OCI-LY1 (cell line): ENCODE results near the gene ZFYVE9.

Source experiments
- H2AFZ ChIP-seq: fragments of 200-600 bp; sonication (generic), shearing (Covaris generic); 2 replicates; pipeline ENCODE4 v1.6.0; 2014; ENCODE audit warnings: antibody characterized with exemption, mild to moderate bottlenecking, low read length
- H3F3A ChIP-seq: fragments of 200-600 bp; sonication (generic), shearing (Covaris generic); 2 replicates; pipeline ENCODE4 v1.6.0; 2014; ENCODE audit warnings: mild to moderate bottlenecking, antibody characterized with exemption, low read length, moderate library complexity; ENCODE audit not compliant: insufficient read depth
- H3K27ac ChIP-seq: fragments of 200-600 bp; sonication (generic); 2 replicates; pipeline ENCODE4 v1.5.1; 2014; ENCODE audit warnings: low read length, mixed run types, mild to moderate bottlenecking, low read depth; ENCODE audit not compliant: poor library complexity, severe bottlenecking
- H3K27me3 ChIP-seq: fragments of 200-600 bp; sonication (generic); 2 replicates; pipeline ENCODE4 v1.6.0; 2014; ENCODE audit warnings: antibody characterized with exemption, mild to moderate bottlenecking, low read length, moderate library complexity; ENCODE audit not compliant: insufficient read depth
- H3K36me3 ChIP-seq: fragments of 200-600 bp; sonication (generic); 2 replicates; pipeline ENCODE4 v1.6.1; 2014; ENCODE audit warnings: mild to moderate bottlenecking, antibody characterized with exemption, low read length, moderate library complexity, mixed read lengths; ENCODE audit not compliant: insufficient read depth
- H3K4me1 ChIP-seq: fragments of 200-600 bp; sonication (generic); 2 replicates; pipeline ENCODE4 v1.5.1; 2014; ENCODE audit warnings: mild to moderate bottlenecking, low read length, moderate library complexity; ENCODE audit not compliant: insufficient read depth, severe bottlenecking
- H3K4me2 ChIP-seq: fragments of 200-600 bp; sonication (generic), shearing (Covaris generic); 2 replicates; pipeline ENCODE4 v1.6.1; 2014; ENCODE audit warnings: low read length
- H3K4me3 ChIP-seq: fragments of 200-600 bp; sonication (generic); 2 replicates; pipeline ENCODE4 v1.5.1; 2014; ENCODE audit warnings: low read length, low read depth, mild to moderate bottlenecking, mixed read lengths; ENCODE audit not compliant: poor library complexity, severe bottlenecking
- H3K79me2 ChIP-seq: fragments of 200-600 bp; shearing (Covaris generic); 2 replicates; pipeline ENCODE4 v1.6.1; 2016; ENCODE audit warnings: mixed run types, low read length, mixed read lengths; ENCODE audit not compliant: insufficient read depth
- H3K9ac ChIP-seq: fragments of 200-600 bp; sonication (generic), shearing (Covaris generic); 2 replicates; pipeline ENCODE4 v1.6.1; 2014; ENCODE audit warnings: mild to moderate bottlenecking, low read length, mixed read lengths
- H3K9me2 ChIP-seq: fragments of 200-600 bp; sonication (generic), shearing (Covaris generic); 2 replicates; pipeline ENCODE4 v1.6.1; 2014; ENCODE audit warnings: low read depth, mild to moderate bottlenecking, low read length, mixed read lengths
- H3K9me3 ChIP-seq: fragments of 200-600 bp; shearing (Covaris generic); 2 replicates; pipeline ENCODE4 v1.6.1; 2014; ENCODE audit warnings: low read length, mixed read lengths
- H4K20me1 ChIP-seq: fragments of 200-600 bp; sonication (generic), shearing (Covaris generic); 2 replicates; pipeline ENCODE4 v1.6.0; 2016; ENCODE audit warnings: mild to moderate bottlenecking, low read length; ENCODE audit not compliant: insufficient read depth
- EZH2 ChIP-seq: fragments of 200-600 bp; sonication (generic), shearing (Covaris generic); IDR thresholded peaks from 2 replicates; pipeline ENCODE4 v1.8.0; 2017; ENCODE audit warnings: borderline replicate concordance, mixed run types, mild to moderate bottlenecking, antibody characterized with exemption, low read length, moderate library complexity, mixed read lengths
- TF ChIP-seq, protein P1 (sequence below): fragments of 200-600 bp; sonication (generic), shearing (Covaris generic); IDR thresholded peaks from 2 replicates; pipeline ENCODE4 v1.5.1; 2017; ENCODE audit warnings: mild to moderate bottlenecking, antibody characterized with exemption, low read length, moderate library complexity, mixed read lengths

ZFYVE9 gene

DNA sequence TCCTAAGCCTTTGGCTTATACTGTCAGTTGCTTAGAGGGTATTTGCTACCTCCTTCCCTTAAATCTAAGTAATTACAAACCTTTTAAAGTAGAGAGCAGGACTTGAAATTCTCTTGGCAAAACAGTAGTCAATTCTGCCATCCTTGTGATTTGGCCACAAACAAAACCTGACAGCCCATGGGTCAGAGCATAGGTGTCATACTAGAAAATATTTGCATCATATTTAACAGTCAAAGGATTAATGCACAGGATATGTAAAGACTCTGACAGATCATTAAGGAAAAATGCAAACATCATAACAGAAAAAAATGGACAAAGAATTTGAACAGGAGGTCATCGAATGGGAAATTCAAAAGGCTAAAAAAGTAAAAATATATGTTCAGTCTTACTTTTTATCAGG, 50.5 kb downstream of the ZFYVE9 start:
- Histone ChIP-seq H3F3A (no peaks in the 10 kb centered on the region), H3K36me3 (no peaks in the 10 kb centered on the region), H3K4me1 (no peaks in the 10 kb centered on the region), H4K20me1 (no peaks in the 10 kb centered on the region), H3K9me2 (no peaks in the 10 kb centered on the region), H3K4me3 (no peak overlapping the region), H3K27ac (no peak overlapping the region), H3K27me3 (no peaks in the 10 kb centered on the region), H3K9me3 (no peaks in the 10 kb centered on the region), H3K4me2 (no peak overlapping the region), H3K79me2 (no peaks in the 10 kb centered on the region), H3K9ac (no peak overlapping the region), H2AFZ (no peak overlapping the region)
- no peak for TF ChIP-seq EZH2
- TF ChIP-seq, protein P1, sequence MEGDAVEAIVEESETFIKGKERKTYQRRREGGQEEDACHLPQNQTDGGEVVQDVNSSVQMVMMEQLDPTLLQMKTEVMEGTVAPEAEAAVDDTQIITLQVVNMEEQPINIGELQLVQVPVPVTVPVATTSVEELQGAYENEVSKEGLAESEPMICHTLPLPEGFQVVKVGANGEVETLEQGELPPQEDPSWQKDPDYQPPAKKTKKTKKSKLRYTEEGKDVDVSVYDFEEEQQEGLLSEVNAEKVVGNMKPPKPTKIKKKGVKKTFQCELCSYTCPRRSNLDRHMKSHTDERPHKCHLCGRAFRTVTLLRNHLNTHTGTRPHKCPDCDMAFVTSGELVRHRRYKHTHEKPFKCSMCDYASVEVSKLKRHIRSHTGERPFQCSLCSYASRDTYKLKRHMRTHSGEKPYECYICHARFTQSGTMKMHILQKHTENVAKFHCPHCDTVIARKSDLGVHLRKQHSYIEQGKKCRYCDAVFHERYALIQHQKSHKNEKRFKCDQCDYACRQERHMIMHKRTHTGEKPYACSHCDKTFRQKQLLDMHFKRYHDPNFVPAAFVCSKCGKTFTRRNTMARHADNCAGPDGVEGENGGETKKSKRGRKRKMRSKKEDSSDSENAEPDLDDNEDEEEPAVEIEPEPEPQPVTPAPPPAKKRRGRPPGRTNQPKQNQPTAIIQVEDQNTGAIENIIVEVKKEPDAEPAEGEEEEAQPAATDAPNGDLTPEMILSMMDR: no peak

DNA sequence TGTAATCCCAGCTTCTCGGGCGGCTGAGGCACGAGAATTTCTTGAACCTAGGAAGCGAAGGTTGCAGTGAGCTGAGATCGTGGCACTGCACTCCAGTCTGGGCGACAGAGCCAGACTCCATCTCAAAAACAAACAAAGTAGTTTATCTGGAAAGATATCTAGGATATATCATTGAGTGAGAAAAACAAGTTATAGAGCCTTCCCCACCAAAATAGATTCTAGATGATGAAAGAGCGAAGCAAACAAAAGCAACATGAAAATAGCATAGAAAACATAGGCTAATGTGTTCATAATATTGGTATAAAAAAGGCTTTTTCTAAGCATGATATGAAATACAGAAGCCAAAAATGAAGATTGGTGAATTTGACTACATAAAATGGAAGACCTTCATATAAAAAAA, 52.1 kb downstream of the ZFYVE9 start:
- H3K9me2 ChIP-seq: no peaks in the 10 kb centered on the region
- H3K27ac ChIP-seq: no peak overlapping the region
- TF ChIP-seq, protein P1: no peak
- TF ChIP-seq EZH2: no peak
- no peaks in the 10 kb centered on the region for H3K79me2 ChIP-seq
- no peaks in the 10 kb centered on the region for H3K4me1 ChIP-seq
- H3F3A ChIP-seq: no peaks in the 10 kb centered on the region
- H3K4me3 ChIP-seq: no peak overlapping the region
- no peaks in the 10 kb centered on the region for H4K20me1 ChIP-seq
- H3K9me3 ChIP-seq: no peaks in the 10 kb centered on the region
- no peaks in the 10 kb centered on the region for H3K27me3 ChIP-seq
- no peak overlapping the region for H3K9ac ChIP-seq
- no peak overlapping the region for H3K4me2 ChIP-seq
- no peak overlapping the region for H2AFZ ChIP-seq
- H3K36me3 ChIP-seq: no peaks in the 10 kb centered on the region

DNA sequence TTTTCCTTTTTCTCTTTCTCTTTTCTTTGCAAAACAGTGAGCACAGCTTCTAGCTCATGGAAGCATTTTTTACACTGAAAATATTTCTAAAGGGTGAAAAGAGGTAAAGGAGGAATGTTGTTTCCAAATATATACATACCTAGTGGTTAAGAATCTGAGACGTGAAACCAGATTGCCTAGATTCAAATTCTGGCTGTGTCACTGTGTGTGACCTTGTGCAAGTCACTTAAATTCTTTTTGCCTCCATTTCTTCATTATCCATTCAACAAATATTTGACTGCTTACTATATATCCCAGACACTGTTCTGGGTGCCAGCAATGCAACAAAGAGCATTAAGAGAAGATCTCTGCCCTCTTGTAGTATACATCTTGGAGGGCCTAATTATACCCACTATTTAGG, 53.3 kb downstream of the ZFYVE9 start:
- Histone ChIP-seq H3K9me3 (no peaks in the 10 kb centered on the region), H4K20me1 (no peaks in the 10 kb centered on the region), H3K27me3 (no peaks in the 10 kb centered on the region), H3F3A (no peaks in the 10 kb centered on the region), H3K79me2 (no peaks in the 10 kb centered on the region), H3K4me2 (no peak overlapping the region), H3K36me3 (no peaks in the 10 kb centered on the region), H3K27ac (no peak overlapping the region), H2AFZ (no peak overlapping the region), H3K9ac (no peak overlapping the region), H3K4me3 (no peak overlapping the region), H3K9me2 (no peaks in the 10 kb centered on the region), H3K4me1 (no peaks in the 10 kb centered on the region)
- TF ChIP-seq EZH2: no peak
- TF ChIP-seq, protein P1: no peak
